ENCODE measurements around the gene LACTBL1. TPM values are rescaled to one million over a fixed set of nuclear protein-coding genes. Genes with fewer than 3 reads are reported as not detected.
A peak's percentile ranks its signal among the peaks of the same experiment; 100 is the strongest.
"Not testable (repeated sequence)": the region's sequence is repeated elsewhere in the genome, so short reads cannot be mapped to it uniquely, and the experiment has no call there.

The LACTBL1 gene
- total RNA-seq, 1 experiment from 2014 or later = 0.28 TPM

DNA sequence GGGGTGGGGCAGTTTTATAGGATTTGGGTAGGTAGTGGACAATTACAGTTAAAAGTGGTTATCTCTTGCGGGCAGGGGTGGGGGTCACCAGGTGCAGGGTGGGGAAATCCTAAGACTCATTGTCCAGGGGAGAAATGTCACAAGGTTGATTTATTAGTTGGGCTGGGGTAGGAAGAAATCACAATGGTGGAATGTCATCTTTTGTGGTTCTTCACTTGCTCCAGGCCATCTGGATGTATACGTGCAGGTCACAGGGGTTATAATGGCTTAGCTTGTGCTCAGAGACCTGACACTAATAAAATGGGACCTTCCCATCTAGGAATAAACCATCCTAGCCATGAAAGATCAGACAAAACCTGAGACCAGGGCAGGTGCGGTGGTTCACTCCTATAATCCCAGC, 31.4 kb upstream of the LACTBL1 start:
- intact Hi-C loops (cut with micrococcal nuclease; ENCODE audit: unreplicated experiment) = no loop called here
- Histone ChIP-seq H3K4me2 (peak overlapping the region; percentile 80), H3K27me3 (ENCODE audit: insufficient read depth, low read depth) (no peaks in the 10 kb centered on the region), H3K79me2 (ENCODE audit: low read depth) (peaks cover 42% of the 10 kb centered on the region), H3K4me3 (peak overlapping the region; percentile 58), H2AFZ (no peak overlapping the region), H3K9me3 (ENCODE audit: insufficient read depth, low read depth) (no peaks in the 10 kb centered on the region), H3K36me3 (ENCODE audit: low read depth) (peaks cover 9% of the 10 kb centered on the region; the same call in 1 of the 2 replicates), H3K4me1 (replicated peaks; ENCODE audit: insufficient read depth) (peaks cover 66% of the 10 kb centered on the region), H4K20me1 (ENCODE audit: insufficient read depth) (no peaks in the 10 kb centered on the region), H3F3A (ENCODE audit: insufficient read depth, low read depth) (peaks cover 45% of the 10 kb centered on the region), H3K27ac (peak overlapping the region; percentile 92), H3K9me2 (ENCODE audit: insufficient read depth) (no peaks in the 10 kb centered on the region)
- no TSS peak for BruUV-seq (replicated peaks)
- DNase-seq = peak; percentile 50 to 83
- ChIA-PET CTCF (no interaction called here), POLR2A (ENCODE audit: unreplicated experiment) (interaction anchor here (0.7 to 0.8 kb wide), 3 partner anchors 15 to 336 kb away, joined by 4 to 8 read pairs (median 6); partner anchors contain the start of gene KDM1A)
- TF ChIP-seq, protein P1, sequence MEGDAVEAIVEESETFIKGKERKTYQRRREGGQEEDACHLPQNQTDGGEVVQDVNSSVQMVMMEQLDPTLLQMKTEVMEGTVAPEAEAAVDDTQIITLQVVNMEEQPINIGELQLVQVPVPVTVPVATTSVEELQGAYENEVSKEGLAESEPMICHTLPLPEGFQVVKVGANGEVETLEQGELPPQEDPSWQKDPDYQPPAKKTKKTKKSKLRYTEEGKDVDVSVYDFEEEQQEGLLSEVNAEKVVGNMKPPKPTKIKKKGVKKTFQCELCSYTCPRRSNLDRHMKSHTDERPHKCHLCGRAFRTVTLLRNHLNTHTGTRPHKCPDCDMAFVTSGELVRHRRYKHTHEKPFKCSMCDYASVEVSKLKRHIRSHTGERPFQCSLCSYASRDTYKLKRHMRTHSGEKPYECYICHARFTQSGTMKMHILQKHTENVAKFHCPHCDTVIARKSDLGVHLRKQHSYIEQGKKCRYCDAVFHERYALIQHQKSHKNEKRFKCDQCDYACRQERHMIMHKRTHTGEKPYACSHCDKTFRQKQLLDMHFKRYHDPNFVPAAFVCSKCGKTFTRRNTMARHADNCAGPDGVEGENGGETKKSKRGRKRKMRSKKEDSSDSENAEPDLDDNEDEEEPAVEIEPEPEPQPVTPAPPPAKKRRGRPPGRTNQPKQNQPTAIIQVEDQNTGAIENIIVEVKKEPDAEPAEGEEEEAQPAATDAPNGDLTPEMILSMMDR (conservative IDR thresholded peaks at IDR 0.05) = no peak
- TF ChIP-seq EZH2 (IDR thresholded peaks at IDR 0.05; ENCODE audit: low read depth) = no peak

DNA sequence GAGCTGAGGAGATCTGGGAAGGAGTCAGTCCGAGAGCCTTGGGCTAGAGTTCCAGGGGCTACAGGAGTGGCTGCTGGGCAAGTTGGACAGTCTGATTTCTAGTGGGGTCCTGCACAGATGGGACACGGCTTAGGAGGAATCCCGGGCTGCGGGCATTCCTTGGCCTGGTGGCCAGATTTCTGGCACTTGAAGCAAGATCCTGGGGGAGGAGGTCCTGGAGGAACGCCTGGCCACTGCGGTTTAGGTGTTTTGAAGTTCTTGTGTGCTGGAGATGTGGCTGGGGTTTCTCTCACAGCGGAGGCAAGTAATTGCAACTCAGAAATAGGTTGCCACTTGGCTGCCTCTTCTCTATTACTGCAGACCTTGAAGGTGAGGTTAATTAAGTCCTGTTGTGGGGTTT, 29.6 kb upstream of the LACTBL1 start:
- Histone ChIP-seq H3K4me1 (replicated peaks; ENCODE audit: insufficient read depth) (peaks cover 71% of the 10 kb centered on the region), H3K36me3 (ENCODE audit: low read depth) (peaks cover 22% of the 10 kb centered on the region), H3K27ac (peak overlapping the region; percentile 92), H3K79me2 (ENCODE audit: low read depth) (peaks cover 54% of the 10 kb centered on the region), H3F3A (ENCODE audit: insufficient read depth, low read depth) (peaks cover 53% of the 10 kb centered on the region), H3K4me2 (peak overlapping the region; percentile 80), H3K4me3 (peak overlapping the region; percentile 58)
- CTCF ChIA-PET; H2AFZ ChIP-seq; DNase-seq; H3K27me3 ChIP-seq (ENCODE audit: insufficient read depth, low read depth); H4K20me1 ChIP-seq (ENCODE audit: insufficient read depth); intact Hi-C loops (cut with micrococcal nuclease; ENCODE audit: unreplicated experiment); H3K9me2 ChIP-seq (ENCODE audit: insufficient read depth); BruUV-seq (replicated peaks); POLR2A ChIA-PET (ENCODE audit: unreplicated experiment); H3K9me3 ChIP-seq (ENCODE audit: insufficient read depth, low read depth): not testable (repeated sequence)

DNA sequence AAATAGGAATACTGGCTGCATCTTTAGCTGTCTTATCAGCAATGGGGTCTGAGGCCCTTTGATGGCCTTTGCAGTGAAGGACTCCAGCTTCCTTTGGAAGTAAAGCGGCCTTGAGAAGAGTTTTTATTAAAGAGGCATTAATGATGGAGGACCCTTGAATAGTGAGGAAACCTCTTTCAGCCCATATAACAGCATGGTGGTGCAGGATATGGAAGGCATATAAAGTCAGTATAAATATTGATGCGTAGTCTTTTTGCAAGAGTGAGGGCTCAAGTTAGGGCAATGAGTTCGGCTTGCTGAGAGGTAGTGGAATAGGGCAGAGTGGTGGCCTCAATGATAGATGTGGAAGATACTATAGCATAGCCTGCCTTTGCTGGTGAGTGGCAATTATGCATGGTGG, 27.5 kb upstream of the LACTBL1 start:
- H3K9me3 ChIP-seq (ENCODE audit: insufficient read depth, low read depth); H3K4me3 ChIP-seq; CTCF ChIA-PET; H2AFZ ChIP-seq; H3K27me3 ChIP-seq (ENCODE audit: insufficient read depth, low read depth); H3K27ac ChIP-seq; H3K9me2 ChIP-seq (ENCODE audit: insufficient read depth); DNase-seq; intact Hi-C loops (cut with micrococcal nuclease; ENCODE audit: unreplicated experiment); BruUV-seq (replicated peaks); POLR2A ChIA-PET (ENCODE audit: unreplicated experiment); H4K20me1 ChIP-seq (ENCODE audit: insufficient read depth): not testable (repeated sequence)
- Histone ChIP-seq H3K79me2 (ENCODE audit: low read depth) (peaks cover 64% of the 10 kb centered on the region), H3K4me2 (peak overlapping the region; percentile 80), H3K4me1 (replicated peaks; ENCODE audit: insufficient read depth) (peaks cover 66% of the 10 kb centered on the region), H3K36me3 (ENCODE audit: low read depth) (peaks cover 30% of the 10 kb centered on the region), H3F3A (ENCODE audit: insufficient read depth, low read depth) (peaks cover 56% of the 10 kb centered on the region)

DNA sequence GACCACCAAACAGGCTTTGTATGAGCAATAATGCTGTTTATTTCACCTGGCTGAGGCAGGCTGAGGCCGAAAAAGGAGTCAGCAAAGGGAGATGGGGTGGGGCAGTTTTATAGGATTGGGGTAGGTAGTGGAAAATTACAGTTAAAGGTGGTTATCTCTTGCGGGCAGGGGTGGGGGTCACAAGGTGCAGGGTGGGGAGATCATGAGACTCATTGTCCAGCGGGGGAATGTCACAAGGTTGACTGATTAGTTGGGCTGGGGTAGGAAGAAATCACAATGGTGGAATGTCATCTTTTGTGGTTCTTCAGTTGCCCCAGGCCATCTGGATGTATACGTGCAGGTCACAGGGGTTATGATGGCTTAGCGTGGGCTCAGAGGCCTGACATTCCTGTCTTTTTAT, 24.9 kb upstream of the LACTBL1 start:
- H3K9me2 ChIP-seq (ENCODE audit: insufficient read depth); H3K9me3 ChIP-seq (ENCODE audit: insufficient read depth, low read depth); BruUV-seq (replicated peaks); intact Hi-C loops (cut with micrococcal nuclease; ENCODE audit: unreplicated experiment); H4K20me1 ChIP-seq (ENCODE audit: insufficient read depth); CTCF ChIA-PET; H3K27me3 ChIP-seq (ENCODE audit: insufficient read depth, low read depth); POLR2A ChIA-PET (ENCODE audit: unreplicated experiment); H2AFZ ChIP-seq: not testable (repeated sequence)
- peak; percentile 47 to 80 for DNase-seq
- H3F3A ChIP-seq (ENCODE audit: insufficient read depth, low read depth) = peaks cover 30% of the 10 kb centered on the region
- peak overlapping the region; percentile 93 for H3K27ac ChIP-seq
- peak overlapping the region; percentile 50 for H3K4me2 ChIP-seq
- H3K4me1 ChIP-seq (replicated peaks; ENCODE audit: insufficient read depth) = peaks cover 54% of the 10 kb centered on the region
- peaks cover 36% of the 10 kb centered on the region for H3K36me3 ChIP-seq (ENCODE audit: low read depth)
- peak overlapping the region; percentile 15; the same call in 1 of the 2 replicates for H3K4me3 ChIP-seq
- H3K79me2 ChIP-seq (ENCODE audit: low read depth) = peaks cover 55% of the 10 kb centered on the region
